Liver (tissue), 9 donors: ENCODE data around the gene MYH14. TPM values are rescaled to one million over a fixed set of nuclear protein-coding genes. Genes with fewer than 3 reads are reported as not detected.

Experiments used
- DNase-seq: peaks from one replicate; pipeline ENCODE4 v3.0.0-alpha.2; 2017; ENCODE audit warnings: low spot score
- H3K27ac ChIP-seq, 2 donors: one replicate each; pipeline ENCODE4 v1.7.0; 2013; ENCODE audit warnings: inconsistent platforms in 2 of 2, low read length in 2 of 2, control low read depth in 1 of 2, low read depth in 1 of 2, mild to moderate bottlenecking in 1 of 2
- H3K27me3 ChIP-seq, 4 donors: one replicate each; pipeline versions ENCODE4 v1.6.1 to v1.7.0; 2013; ENCODE audit warnings: low read length in 3 of 4, inconsistent platforms in 1 of 4, mild to moderate bottlenecking in 1 of 4, moderate library complexity in 1 of 4; ENCODE audit not compliant: control insufficient read depth in 4 of 4, insufficient read depth in 4 of 4
- H3K36me3 ChIP-seq, 4 donors: one replicate each; pipeline versions ENCODE4 v1.6.1 to v1.7.0; 2013; ENCODE audit warnings: low read length in 3 of 4, mild to moderate bottlenecking in 3 of 4, low read depth in 1 of 4, moderate library complexity in 1 of 4; ENCODE audit not compliant: control insufficient read depth in 4 of 4, insufficient read depth in 3 of 4
- H3K4me1 ChIP-seq, 4 donors: one replicate each; pipeline versions ENCODE4 v1.6.1 to v1.7.0; 2013; ENCODE audit warnings: low read length in 3 of 4, mild to moderate bottlenecking in 3 of 4, moderate library complexity in 1 of 4; ENCODE audit not compliant: control insufficient read depth in 4 of 4, insufficient read depth in 4 of 4
- H3K4me3 ChIP-seq, 3 donors: one replicate each; pipeline versions ENCODE4 v1.6.1 to v1.7.0; 2013; ENCODE audit warnings: low read length in 3 of 3, control low read depth in 1 of 3, low read depth in 1 of 3, mild to moderate bottlenecking in 1 of 3
- H3K9ac ChIP-seq, 2 donors: one replicate each; pipeline ENCODE4 v1.7.0; 2013; ENCODE audit warnings: low read length in 2 of 2, mild to moderate bottlenecking in 2 of 2, moderate library complexity in 2 of 2, control low read depth in 1 of 2, low read depth in 1 of 2
- H3K9me3 ChIP-seq, 4 donors: one replicate each; pipeline versions ENCODE4 v1.6.1 to v1.7.0; 2013; ENCODE audit warnings: low read length in 3 of 4; ENCODE audit not compliant: control insufficient read depth in 4 of 4
- EGR1 ChIP-seq, 2 donors: IDR thresholded peaks; 2 replicates each; pipeline ENCODE4 v1.6.1; 2016 to 2018; ENCODE audit warnings: antibody characterized with exemption in 2 of 2, low read depth in 2 of 2
- FOXA1 ChIP-seq: IDR thresholded peaks from 2 replicates; pipeline ENCODE4 v1.6.1; 2016; ENCODE audit warnings: antibody characterized with exemption
- FOXA2 ChIP-seq: IDR thresholded peaks from 2 replicates; pipeline ENCODE4 v1.6.1; 2016; ENCODE audit warnings: antibody characterized with exemption
- HNF4A ChIP-seq, 2 donors: conservative IDR thresholded peaks; 2 replicates each; pipeline ENCODE4 v1.6.1; 2016; ENCODE audit warnings: antibody characterized with exemption in 2 of 2, mild to moderate bottlenecking in 2 of 2
- JUND ChIP-seq, 2 donors: IDR thresholded peaks; 2 replicates each; pipeline ENCODE4 v1.6.1; 2016; ENCODE audit warnings: antibody characterized with exemption in 2 of 2
- MAX ChIP-seq: IDR thresholded peaks from 2 replicates; pipeline ENCODE4 v1.6.1; 2016; ENCODE audit warnings: antibody characterized with exemption
- RAD21 ChIP-seq, 2 donors: IDR thresholded peaks; 2 replicates each; pipeline ENCODE4 v1.6.1; 2016; ENCODE audit warnings: antibody characterized with exemption in 2 of 2, mild to moderate bottlenecking in 2 of 2
- REST ChIP-seq: IDR thresholded peaks from 2 replicates; pipeline ENCODE4 v1.6.1; 2016; ENCODE audit warnings: antibody characterized with exemption, mild to moderate bottlenecking
- RXRA ChIP-seq, 2 donors: IDR thresholded peaks; 2 replicates each; pipeline ENCODE4 v1.6.1; 2017 to 2018; ENCODE audit warnings: antibody characterized with exemption in 2 of 2, mild to moderate bottlenecking in 1 of 2
- SP1 ChIP-seq: IDR thresholded peaks from 2 replicates; pipeline ENCODE4 v1.6.1; 2018; ENCODE audit warnings: antibody characterized with exemption, mild to moderate bottlenecking
- TAF1 ChIP-seq: conservative IDR thresholded peaks from 2 replicates; pipeline ENCODE4 v1.6.1; 2016; ENCODE audit warnings: antibody characterized with exemption, mild to moderate bottlenecking
- WGBS: extraction: QIAGEN DNeasy Blood & Tissue Kit; methylation state at CpG from one replicate; pipeline ENCODE4 v1.1.7; 2013; 5-methylcytosine and 5-hydroxymethylcytosine counted together
- polyA plus RNA-seq, 2 donors: library from polyadenylated mRNA; stranded (reverse) in 1 of 2; unstranded in 1 of 2; fragments of 200-250 nt in 1 of 2; fragments of >200 nt in 1 of 2; fragmentation: Nextera tagmentation in 1 of 2; extraction: Ambion mirVana in 1 of 2; gene quantifications; one replicate each; pipeline versions ENCODE4 v1.2.1 to v1.2.3, GENCODE V29; 2013 to 2015
- total RNA-seq, 2 donors: library from RNA; depleted of rRNA; stranded (reverse); fragments of >200 nt; gene quantifications; one replicate each; pipeline ENCODE4 v1.2.3, GENCODE V29; 2014
- TF ChIP-seq, protein P1 (sequence below): IDR thresholded peaks from 2 replicates; pipeline ENCODE4 v1.6.1; 2016; ENCODE audit warnings: antibody characterized with exemption
- donor health status: healthy.
- donor health status: healthy.
- donor health status: healthy.
- donor health status: healthy.
- donor health status: healthy.

Gene MYH14
- total and polyA plus RNA-seq, 4 donors: 12.4 to 37.5 (median 25.5) TPM

DNA sequence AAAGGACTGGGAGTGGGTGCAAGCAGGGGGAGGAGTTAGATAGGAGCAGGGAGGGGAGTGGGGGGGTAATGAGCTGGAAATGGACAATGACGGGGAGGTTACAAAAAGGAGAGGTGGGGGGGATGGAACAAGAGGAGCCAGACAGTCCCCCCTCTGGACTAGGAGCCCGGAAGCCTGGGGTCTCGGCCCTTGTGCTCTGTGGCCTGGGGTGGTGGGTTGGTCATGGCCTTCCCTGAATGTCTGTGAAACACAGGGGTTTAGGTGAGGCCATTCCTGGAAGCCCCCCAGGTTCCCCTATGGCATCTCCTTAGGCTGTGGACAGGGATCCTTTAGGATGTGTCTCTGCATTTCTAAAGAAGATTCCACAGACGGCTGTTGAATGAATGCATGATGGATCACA is 113.7 kb downstream of the MYH14 start (continued):
- TF ChIP-seq REST (no peak), SP1 (no peak), EGR1 (IDR thresholded peaks at IDR 0.05; ENCODE audit: low read depth in 2 of 2) (no peak), RXRA (IDR thresholded peaks at IDR 0.05) (no peak)

- peaks cover 0 to 3% (median 1%) of the 10 kb centered on the region in 4 donors for H3K36me3 ChIP-seq
- H3K9me3 ChIP-seq: no peaks in the 10 kb centered on the region
- H3K27ac ChIP-seq: no peak overlapping the region
- H3K27me3 ChIP-seq: peaks cover 0 to 4% (median 1%) of the 10 kb centered on the region in 4 donors
- no peaks in the 10 kb centered on the region for H3K4me1 ChIP-seq
- H3K4me3 ChIP-seq: no peak overlapping the region
- no peak for DNase-seq
- WGBS: 94% methylated on average over 8 of the region's 8 CpGs
- TF ChIP-seq, protein P1, sequence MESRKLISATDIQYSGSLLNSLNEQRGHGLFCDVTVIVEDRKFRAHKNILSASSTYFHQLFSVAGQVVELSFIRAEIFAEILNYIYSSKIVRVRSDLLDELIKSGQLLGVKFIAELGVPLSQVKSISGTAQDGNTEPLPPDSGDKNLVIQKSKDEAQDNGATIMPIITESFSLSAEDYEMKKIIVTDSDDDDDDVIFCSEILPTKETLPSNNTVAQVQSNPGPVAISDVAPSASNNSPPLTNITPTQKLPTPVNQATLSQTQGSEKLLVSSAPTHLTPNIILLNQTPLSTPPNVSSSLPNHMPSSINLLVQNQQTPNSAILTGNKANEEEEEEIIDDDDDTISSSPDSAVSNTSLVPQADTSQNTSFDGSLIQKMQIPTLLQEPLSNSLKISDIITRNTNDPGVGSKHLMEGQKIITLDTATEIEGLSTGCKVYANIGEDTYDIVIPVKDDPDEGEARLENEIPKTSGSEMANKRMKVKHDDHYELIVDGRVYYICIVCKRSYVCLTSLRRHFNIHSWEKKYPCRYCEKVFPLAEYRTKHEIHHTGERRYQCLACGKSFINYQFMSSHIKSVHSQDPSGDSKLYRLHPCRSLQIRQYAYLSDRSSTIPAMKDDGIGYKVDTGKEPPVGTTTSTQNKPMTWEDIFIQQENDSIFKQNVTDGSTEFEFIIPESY: no peak
- TF ChIP-seq JUND (IDR thresholded peaks at IDR 0.05) (no peak), FOXA1 (no peak), TAF1 (no peak)
- no peak overlapping the region for H3K9ac ChIP-seq
Measured at GRCh38 chr19:50318438-50318837, 115.0 kb downstream of the MYH14 start.

GRCh38 chr19:50319156-50319555 is 115.7 kb downstream of the MYH14 start:
- WGBS: 94% methylated on average over 11 of the region's 11 CpGs
- DNase-seq: no peak
- Histone ChIP-seq H3K4me1 (no peaks in the 10 kb centered on the region), H3K4me3 (no peak overlapping the region), H3K27ac (no peak overlapping the region), H3K27me3 (peaks cover 0 to 4% (median 0%) of the 10 kb centered on the region in 4 donors), H3K9ac (no peak overlapping the region), H3K9me3 (no peaks in the 10 kb centered on the region), H3K36me3 (peaks cover 0 to 7% (median 1%) of the 10 kb centered on the region in 4 donors)
- TF ChIP-seq RXRA (IDR thresholded peaks at IDR 0.05) (no peak), HNF4A (conservative IDR thresholded peaks at IDR 0.05) (no peak), RAD21 (IDR thresholded peaks at IDR 0.05) (no peak), FOXA1 (no peak), FOXA2 (no peak), MAX (no peak)
